Smooth muscle cell of the coronary artery (primary cell): ENCODE results near the gene CRABP2. TPM values are rescaled to one million over a fixed set of nuclear protein-coding genes. Genes with fewer than 3 reads are reported as not detected.

Source experiments
- total RNA-seq: library from RNA; depleted of rRNA; stranded (reverse); fragments of >200 nt; gene quantifications from 2 replicates; pipeline ENCODE4 v1.2.3, GENCODE V29; 2014; ENCODE audit warnings: low replicate concordance

CRABP2 gene
- total RNA-seq: 5.0 and 87.6 TPM in 2 replicates

GRCh38 chr1:156705321-156705917 lies at the start of gene CRABP2:
CRABP2 (minus strand) TSS chr1:156705583; CDS start chr1:156705446, 137 bp downstream.

GRCh38 chr1:156751451-156751756 lies 46.0 kb upstream of the CRABP2 start, which contains the start of gene HDGF:
HDGF (minus strand) TSS chr1:156751675; CDS start chr1:156751429, 246 bp downstream.

GRCh38 chr1:156740741-156741480 lies 35.5 kb upstream of the CRABP2 start, which contains the start of gene MRPL24:
MRPL24 (minus strand) TSS chr1:156741088; CDS start chr1:156738704, 2,384 bp downstream.

GRCh38 chr1:156728599-156729462 lies 23.4 kb upstream of the CRABP2 start, which contains the start of gene ISG20L2:
ISG20L2 (minus strand) TSS chr1:156728766; CDS start chr1:156727652, 1,114 bp downstream.

GRCh38 chr1:156727926-156728598 lies 22.7 kb upstream of the CRABP2 start, which contains the start of gene METTL25B:
METTL25B (plus strand) TSS chr1:156728469; CDS start chr1:156729105, 636 bp downstream.

GRCh38 chr1:156676820-156677615 lies 28.4 kb downstream of the CRABP2 start, which contains the start of gene NES:
NES (minus strand) TSS chr1:156677407; CDS start chr1:156677264, 143 bp downstream.

Other genes with a start within 250 kb of the CRABP2 start
- 4.1 and 4.3 TPM in 2 replicates for gene MEF2D, start 204.8 kb downstream of the CRABP2 start, total RNA-seq
- 0.47 and 4.9 TPM in 2 replicates for gene IQGAP3, start 133.0 kb downstream of the CRABP2 start, total RNA-seq
- gene TTC24, start 125.9 kb downstream of the CRABP2 start, total RNA-seq: not detected in 2 replicates
- 56.3 and 65.3 TPM in 2 replicates for gene NAXE, start 113.8 kb downstream of the CRABP2 start, total RNA-seq
- 7.4 and 13.8 TPM in 2 replicates for gene GPATCH4, start 104.1 kb downstream of the CRABP2 start, total RNA-seq
- not detected in 2 replicates for gene HAPLN2, start 86.2 kb downstream of the CRABP2 start, total RNA-seq
- gene BCAN, start 63.5 kb downstream of the CRABP2 start, total RNA-seq: 0.08 TPM in 1 of 2 replicates, not detected in the other
- 12.4 and 71.8 TPM in 2 replicates for gene NES, start 28.2 kb downstream of the CRABP2 start, total RNA-seq
- gene METTL25B, start 22.9 kb upstream of the CRABP2 start, total RNA-seq: 5.7 and 8.7 TPM in 2 replicates
- 7.1 and 7.4 TPM in 2 replicates for gene ISG20L2, start 23.2 kb upstream of the CRABP2 start, total RNA-seq
- 44.3 and 62.1 TPM in 2 replicates for gene MRPL24, start 35.5 kb upstream of the CRABP2 start, total RNA-seq
- gene HDGF, start 46.1 kb upstream of the CRABP2 start, total RNA-seq: 138 and 145 TPM in 2 replicates
- 3.7 and 9.8 TPM in 2 replicates for gene PRCC, start 62.0 kb upstream of the CRABP2 start, total RNA-seq
- 0.30 TPM in 1 of 2 replicates, not detected in the other for gene SH2D2A, start 111.3 kb upstream of the CRABP2 start, total RNA-seq
- gene INSRR, start 153.5 kb upstream of the CRABP2 start, total RNA-seq: under 0.01 TPM in 1 of 2 replicates, not detected in the other
- 0.08 and 0.12 TPM in 2 replicates for gene NTRK1, start 155.3 kb upstream of the CRABP2 start, total RNA-seq
- 1.8 and 6.8 TPM in 2 replicates for gene PEAR1, start 188.1 kb upstream of the CRABP2 start, total RNA-seq
- gene LRRC71, start 215.0 kb upstream of the CRABP2 start, total RNA-seq: 0.08 TPM in 1 of 2 replicates, not detected in the other